ENCODE data around the gene VSTM2B.

Gene VSTM2B

GRCh38 chr19:29503785-29504184, 22.0 kb upstream of the VSTM2B start:
- no peak for TF ChIP-seq CTCF (IDR thresholded peaks at IDR 0.05; ENCODE audit: low read depth, low read length)
- no peak for DNase-seq (ENCODE audit: extremely low read depth, low read depth)

GRCh38 chr19:29504454-29504853, 21.3 kb upstream of the VSTM2B start:
- DNase-seq (ENCODE audit: extremely low read depth, low read depth) = no peak
- TF ChIP-seq CTCF (IDR thresholded peaks at IDR 0.05; ENCODE audit: low read depth, low read length) = no peak

- no peak for DNase-seq (ENCODE audit: extremely low read depth, low read depth)
- no peak for TF ChIP-seq CTCF (IDR thresholded peaks at IDR 0.05; ENCODE audit: low read depth, low read length)
Observed at GRCh38 chr19:29505097-29505824, 20.5 kb upstream of the VSTM2B start.

- no peak for TF ChIP-seq CTCF (IDR thresholded peaks at IDR 0.05; ENCODE audit: low read depth, low read length)
- DNase-seq (ENCODE audit: extremely low read depth, low read depth) = no peak
Observed at GRCh38 chr19:29506619-29506911, 19.2 kb upstream of the VSTM2B start.

GRCh38 chr19:29507081-29507860, 18.5 kb upstream of the VSTM2B start:
- no peak for TF ChIP-seq CTCF (IDR thresholded peaks at IDR 0.05; ENCODE audit: low read depth, low read length)
- no peak for DNase-seq (ENCODE audit: extremely low read depth, low read depth)

- no peak for DNase-seq (ENCODE audit: extremely low read depth, low read depth)
- no peak for TF ChIP-seq CTCF (IDR thresholded peaks at IDR 0.05; ENCODE audit: low read depth, low read length)
Observed at GRCh38 chr19:29508181-29508580, 17.6 kb upstream of the VSTM2B start.

GRCh38 chr19:29509456-29509855, 16.3 kb upstream of the VSTM2B start:
- TF ChIP-seq CTCF (IDR thresholded peaks at IDR 0.05; ENCODE audit: low read depth, low read length) = no peak
- no peak for DNase-seq (ENCODE audit: extremely low read depth, low read depth)

Measured in AG09319 (cell line).